IMR-90 (cell line): ENCODE data around the gene TBXAS1. TPM values are rescaled to one million over a fixed set of nuclear protein-coding genes. Genes with fewer than 3 reads are reported as not detected.

Experiments
- ATAC-seq: fragments of 200-7000 bp; cut with Tn5 transposase; 2 replicates; pipeline ENCODE4 v1.9.1; 2020; ENCODE audit warnings: low read depth, mild to moderate bottlenecking, moderate library complexity
- BruUV-seq: library from RNA; stranded (reverse); fragments of 400-500 nt; replicated peaks from 2 replicates; lab custom pipeline; 2021; lab: Mats Ljungman, UMichigan
- CTCF ChIA-PET: fragments of 300-600 bp; formaldehyde crosslinking; extraction: SDS; loops from one replicate; lab custom pipeline; 2021; ENCODE audit warnings: antibody characterized with exemption; lab: Yijun Ruan, JAX
- POLR2A ChIA-PET: fragments of 300-600 bp; sonication (Branson Sonifier 250); formaldehyde crosslinking; loops from one replicate; lab custom pipeline; 2022; ENCODE audit warnings: antibody characterized with exemption; ENCODE audit not compliant: unreplicated experiment; lab: Charles Lee
- DNase-seq: peaks from one replicate; pipeline ENCODE4 v3.0.0; 2013
- H2AFZ ChIP-seq: replicated peaks from 2 replicates; pipeline ENCODE3; 2013; ENCODE audit warnings: low read length, mild to moderate bottlenecking; ENCODE audit not compliant: poor library complexity
- H2AK5ac ChIP-seq: 2 replicates; pipeline ENCODE4 v1.6.1; 2013; ENCODE audit warnings: low read depth, low read length, inconsistent platforms
- H2AK9ac ChIP-seq: replicated peaks from 2 replicates; pipeline ENCODE3; 2013; ENCODE audit warnings: mild to moderate bottlenecking, low read depth, low read length, moderate library complexity; ENCODE audit not compliant: poor library complexity
- H2BK120ac ChIP-seq: 2 replicates; pipeline ENCODE4 v1.6.1; 2013; ENCODE audit warnings: low read depth, low read length, inconsistent platforms
- H2BK15ac ChIP-seq: 3 replicates; pipeline ENCODE4 v1.6.1; 2013; ENCODE audit warnings: low read depth, low read length, inconsistent platforms
- H2BK20ac ChIP-seq: 2 replicates; pipeline ENCODE4 v1.6.1; 2013; ENCODE audit warnings: low read depth, mild to moderate bottlenecking, inconsistent platforms, low read length, moderate library complexity
- H2BK5ac ChIP-seq: 2 replicates; pipeline ENCODE4 v1.6.1; 2013; ENCODE audit warnings: mild to moderate bottlenecking, low read depth, low read length, inconsistent platforms; ENCODE audit not compliant: poor library complexity, severe bottlenecking
- H3K14ac ChIP-seq: replicated peaks from 2 replicates; pipeline ENCODE4 v1.6.1; 2013; ENCODE audit warnings: low read depth, low read length, inconsistent platforms
- H3K18ac ChIP-seq: 2 replicates; pipeline ENCODE4 v1.6.1; 2013; ENCODE audit warnings: low read depth, low read length, control low read depth
- H3K23ac ChIP-seq: 2 replicates; pipeline ENCODE4 v1.6.1; 2013; ENCODE audit warnings: low read depth, low read length, inconsistent platforms
- H3K27ac ChIP-seq: 2 replicates; pipeline ENCODE4 v1.5.1; 2013; ENCODE audit warnings: mild to moderate bottlenecking, control low read depth, low read length; ENCODE audit not compliant: insufficient read depth
- H3K27me3 ChIP-seq: 2 replicates; pipeline ENCODE4 v1.6.1; 2013; ENCODE audit warnings: low read length; ENCODE audit not compliant: control insufficient read depth, insufficient read depth
- H3K36me3 ChIP-seq: 2 replicates; pipeline ENCODE4 v1.6.1; 2013; ENCODE audit warnings: low read length, mixed read lengths; ENCODE audit not compliant: control insufficient read depth, insufficient read depth
- H3K4ac ChIP-seq: 2 replicates; pipeline ENCODE4 v1.6.1; 2013; ENCODE audit warnings: low read depth, low read length, inconsistent platforms
- H3K4me1 ChIP-seq: 2 replicates; pipeline ENCODE4 v1.6.1; 2013; ENCODE audit warnings: low read length, mixed read lengths; ENCODE audit not compliant: control insufficient read depth, insufficient read depth
- H3K4me2 ChIP-seq: 2 replicates; pipeline ENCODE4 v1.6.1; 2013; ENCODE audit warnings: low read depth, mild to moderate bottlenecking, control low read depth, low read length, moderate library complexity
- H3K4me3 ChIP-seq: 2 replicates; pipeline ENCODE4 v1.5.1; 2013; ENCODE audit warnings: low read depth, mild to moderate bottlenecking, control low read depth, low read length, moderate library complexity; ENCODE audit not compliant: insufficient read depth
- H3K56ac ChIP-seq: 2 replicates; pipeline ENCODE4 v1.6.1; 2013; ENCODE audit warnings: low read length, inconsistent platforms; ENCODE audit not compliant: insufficient read depth; ENCODE audit errors: extremely low read depth
- H3K79me1 ChIP-seq, 2 experiments: 2 replicates each; pipeline ENCODE4 v1.6.1; 2013; ENCODE audit warnings: low read length in 2 of 2, inconsistent platforms in 1 of 2, low read depth in 1 of 2
- H3K9ac ChIP-seq: 2 replicates; pipeline ENCODE4 v1.6.1; 2013; ENCODE audit warnings: low read depth, low read length, control low read depth
- H3K9me1 ChIP-seq: 2 replicates; pipeline ENCODE4 v1.6.1; 2013; ENCODE audit warnings: low read length, inconsistent platforms; ENCODE audit not compliant: insufficient read depth
- H3K9me3 ChIP-seq: 2 replicates; pipeline ENCODE4 v1.6.1; 2013; ENCODE audit warnings: low read length; ENCODE audit not compliant: control insufficient read depth, insufficient read depth
- H4K20me1 ChIP-seq: 2 replicates; pipeline ENCODE4 v1.6.1; 2013; ENCODE audit warnings: low read length, inconsistent platforms; ENCODE audit not compliant: insufficient read depth
- H4K5ac ChIP-seq: 2 replicates; pipeline ENCODE4 v1.6.1; 2013; ENCODE audit warnings: mild to moderate bottlenecking, low read depth, low read length, control low read depth
- H4K8ac ChIP-seq, 2 experiments: 2 replicates each; pipeline ENCODE4 v1.6.1; 2013; ENCODE audit warnings: low read depth in 2 of 2, low read length in 2 of 2, control low read depth in 1 of 2, inconsistent platforms in 1 of 2
- H4K91ac ChIP-seq: 2 replicates; pipeline ENCODE4 v1.6.1; 2013; ENCODE audit warnings: low read depth, low read length, inconsistent platforms; ENCODE audit not compliant: insufficient read depth
- BHLHE40 ChIP-seq: fragments of 150-350 bp; IDR thresholded peaks from 2 replicates; pipeline ENCODE4 v1.6.1; 2016; ENCODE audit warnings: mild to moderate bottlenecking, low read depth, low read length
- CEBPB ChIP-seq: IDR thresholded peaks from 2 replicates; pipeline ENCODE4 v1.6.1; 2012; ENCODE audit warnings: low read depth, low read length, improper control_type of control experiment
- CHD1 ChIP-seq: IDR thresholded peaks from 2 replicates; pipeline ENCODE4 v1.6.1; 2012; ENCODE audit warnings: low read depth, low read length, improper control_type of control experiment
- FOS ChIP-seq: fragments of 150-350 bp; IDR thresholded peaks from 2 replicates; pipeline ENCODE4 v1.6.1; 2016; ENCODE audit warnings: low read depth, low read length
- MAFK ChIP-seq: IDR thresholded peaks from 2 replicates; pipeline ENCODE4 v1.6.1; 2012; ENCODE audit warnings: low read depth, low read length, improper control_type of control experiment
- MAZ ChIP-seq: IDR thresholded peaks from 2 replicates; pipeline ENCODE4 v1.6.1; 2012; ENCODE audit warnings: low read depth, mild to moderate bottlenecking, low read length, improper control_type of control experiment, moderate library complexity, borderline replicate concordance
- MXI1 ChIP-seq: IDR thresholded peaks from 2 replicates; pipeline ENCODE4 v1.6.1; 2012; ENCODE audit warnings: low read depth, mild to moderate bottlenecking, low read length, moderate library complexity, borderline replicate concordance
- NFE2L2 ChIP-seq: fragments of 150-350 bp; IDR thresholded peaks from 2 replicates; pipeline ENCODE4 v1.6.1; 2016; ENCODE audit warnings: low read depth, mild to moderate bottlenecking, low read length
- RAD21 ChIP-seq: IDR thresholded peaks from 2 replicates; pipeline ENCODE4 v1.6.1; 2012; ENCODE audit warnings: low read length, improper control_type of control experiment
- RCOR1 ChIP-seq: IDR thresholded peaks from 2 replicates; pipeline ENCODE4 v1.6.1; 2012; ENCODE audit warnings: mild to moderate bottlenecking, low read length, improper control_type of control experiment; ENCODE audit not compliant: insufficient replicate concordance
- RFX5 ChIP-seq: IDR thresholded peaks from 2 replicates; pipeline ENCODE4 v1.8.0; 2012; ENCODE audit warnings: low read depth, mild to moderate bottlenecking, low read length, moderate library complexity
- SMC3 ChIP-seq: fragments of 150-350 bp; IDR thresholded peaks from 2 replicates; pipeline ENCODE4 v1.6.1; 2016; ENCODE audit warnings: low read depth, mild to moderate bottlenecking, antibody characterized with exemption, low read length, moderate library complexity
- WGBS, 2 experiments: methylation state at CpG; one replicate each; pipeline versions ENCODE4 v1.1.5 to v1.1.7; 2013; ENCODE audit warnings: missing lambda C conversion rate in 2 of 2; ENCODE audit not compliant: insufficient read length in 1 of 2; ENCODE audit errors: extremely low coverage in 2 of 2; 5-methylcytosine and 5-hydroxymethylcytosine counted together
- dilution Hi-C: fragments of 300-500 bp; cut with HindIII; formaldehyde crosslinking; loops from one replicate; pipeline ENCODE4 v1.14.3; 2018; ENCODE audit warnings: low sequenced_read_pairs; ENCODE audit not compliant: unreplicated experiment
- in situ Hi-C: fragments of 300-500 bp; cut with MboI; formaldehyde crosslinking; loops from 3 replicates; pipeline ENCODE4 v1.14.3; 2019; ENCODE audit warnings: low sequenced_read_pairs, inconsistent platforms, mixed read lengths
- intact Hi-C: fragments of 100-400 bp; cut with micrococcal nuclease; formaldehyde crosslinking; loops from 2 replicates; pipeline ENCODE4 v1.10.0; 2022
- polyA plus RNA-seq, 3 experiments: library from polyadenylated mRNA; depleted of rRNA; stranded (reverse); fragments of >200 nt; gene quantifications; 2 replicates each; pipeline ENCODE4 v1.2.3, GENCODE V29; 2012; ENCODE audit warnings: low replicate concordance in 1 of 3
- total RNA-seq: library from RNA; depleted of rRNA; stranded (reverse); fragments of >200 nt; gene quantifications from 2 replicates; pipeline ENCODE4 v1.2.3, GENCODE V29; 2012
- TF ChIP-seq, protein P1 (sequence below): fragments of 150-350 bp; IDR thresholded peaks from 2 replicates; pipeline ENCODE4 v1.6.1; 2016; ENCODE audit warnings: low read depth, mild to moderate bottlenecking, low read length, moderate library complexity, borderline replicate concordance
- TF ChIP-seq, protein P2 (sequence below): conservative IDR thresholded peaks from 2 replicates; pipeline ENCODE4 v1.5.1; 2012; ENCODE audit warnings: mild to moderate bottlenecking, low read depth, low read length, improper control_type of control experiment
- TF ChIP-seq, protein P3 (sequence below): fragments of 150-350 bp; IDR thresholded peaks from 2 replicates; pipeline ENCODE4 v1.6.1; 2017; ENCODE audit warnings: mild to moderate bottlenecking, antibody characterized with exemption, low read length, low read depth

The TBXAS1 gene
- total and polyA plus RNA-seq, 2 of the 4 experiments (the other 2 are of a cell fraction) = 5.9 to 10.8 TPM

DNA sequence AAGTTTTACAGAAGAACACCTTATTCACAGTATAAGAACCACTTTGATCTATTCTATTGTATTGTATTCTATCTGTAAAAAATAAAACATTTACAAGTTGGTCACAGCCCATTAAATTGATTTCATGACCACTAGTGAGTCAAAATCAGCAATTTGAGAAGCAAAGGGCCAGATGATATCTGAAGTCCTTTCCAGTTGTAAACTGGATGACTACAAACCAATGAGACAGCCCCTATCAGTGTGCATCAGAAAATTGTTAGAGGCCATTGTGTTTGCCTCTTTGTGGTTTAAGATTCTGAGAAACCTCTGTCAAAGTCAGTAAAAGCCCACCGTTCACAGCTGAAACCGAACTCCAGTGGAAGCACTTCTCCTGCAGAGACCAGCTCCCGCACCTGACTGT is 54.8 kb downstream of the TBXAS1 start:
- H2BK20ac ChIP-seq = no peak overlapping the region
- dilution Hi-C loops = no loop called here
- H3K79me1 ChIP-seq = no peaks in the 10 kb centered on the region
- no peaks in the 10 kb centered on the region for H4K20me1 ChIP-seq
- no peak overlapping the region for H3K4me3 ChIP-seq
- no peak for DNase-seq
- H3K9me3 ChIP-seq = no peaks in the 10 kb centered on the region
- peaks cover 1% of the 10 kb centered on the region; the same call in 1 of the 2 replicates for H3K36me3 ChIP-seq
- H3K56ac ChIP-seq = no peak overlapping the region
- H3K9ac ChIP-seq = no peak overlapping the region
- ChIA-PET CTCF (no interaction called here), POLR2A (no interaction called here)
- no peak overlapping the region for H2BK5ac ChIP-seq
- H2AK9ac ChIP-seq = no peak overlapping the region
- H3K27me3 ChIP-seq = no peaks in the 10 kb centered on the region
- no peak overlapping the region for H3K4me2 ChIP-seq
- no peak overlapping the region for H2BK120ac ChIP-seq
- H2AK5ac ChIP-seq = no peak overlapping the region
- TF ChIP-seq, protein P1, sequence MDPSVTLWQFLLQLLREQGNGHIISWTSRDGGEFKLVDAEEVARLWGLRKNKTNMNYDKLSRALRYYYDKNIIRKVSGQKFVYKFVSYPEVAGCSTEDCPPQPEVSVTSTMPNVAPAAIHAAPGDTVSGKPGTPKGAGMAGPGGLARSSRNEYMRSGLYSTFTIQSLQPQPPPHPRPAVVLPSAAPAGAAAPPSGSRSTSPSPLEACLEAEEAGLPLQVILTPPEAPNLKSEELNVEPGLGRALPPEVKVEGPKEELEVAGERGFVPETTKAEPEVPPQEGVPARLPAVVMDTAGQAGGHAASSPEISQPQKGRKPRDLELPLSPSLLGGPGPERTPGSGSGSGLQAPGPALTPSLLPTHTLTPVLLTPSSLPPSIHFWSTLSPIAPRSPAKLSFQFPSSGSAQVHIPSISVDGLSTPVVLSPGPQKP = no peak
- TF ChIP-seq BHLHE40 (no peak), RCOR1 (no peak), CHD1 (no peak), RFX5 (no peak), FOS (no peak), MXI1 (no peak), RAD21 (no peak), MAZ (no peak), NFE2L2 (no peak), CEBPB (no peak), MAFK (no peak), SMC3 (no peak)
- TF ChIP-seq, protein P2, sequence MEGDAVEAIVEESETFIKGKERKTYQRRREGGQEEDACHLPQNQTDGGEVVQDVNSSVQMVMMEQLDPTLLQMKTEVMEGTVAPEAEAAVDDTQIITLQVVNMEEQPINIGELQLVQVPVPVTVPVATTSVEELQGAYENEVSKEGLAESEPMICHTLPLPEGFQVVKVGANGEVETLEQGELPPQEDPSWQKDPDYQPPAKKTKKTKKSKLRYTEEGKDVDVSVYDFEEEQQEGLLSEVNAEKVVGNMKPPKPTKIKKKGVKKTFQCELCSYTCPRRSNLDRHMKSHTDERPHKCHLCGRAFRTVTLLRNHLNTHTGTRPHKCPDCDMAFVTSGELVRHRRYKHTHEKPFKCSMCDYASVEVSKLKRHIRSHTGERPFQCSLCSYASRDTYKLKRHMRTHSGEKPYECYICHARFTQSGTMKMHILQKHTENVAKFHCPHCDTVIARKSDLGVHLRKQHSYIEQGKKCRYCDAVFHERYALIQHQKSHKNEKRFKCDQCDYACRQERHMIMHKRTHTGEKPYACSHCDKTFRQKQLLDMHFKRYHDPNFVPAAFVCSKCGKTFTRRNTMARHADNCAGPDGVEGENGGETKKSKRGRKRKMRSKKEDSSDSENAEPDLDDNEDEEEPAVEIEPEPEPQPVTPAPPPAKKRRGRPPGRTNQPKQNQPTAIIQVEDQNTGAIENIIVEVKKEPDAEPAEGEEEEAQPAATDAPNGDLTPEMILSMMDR = no peak
- TF ChIP-seq, protein P3, sequence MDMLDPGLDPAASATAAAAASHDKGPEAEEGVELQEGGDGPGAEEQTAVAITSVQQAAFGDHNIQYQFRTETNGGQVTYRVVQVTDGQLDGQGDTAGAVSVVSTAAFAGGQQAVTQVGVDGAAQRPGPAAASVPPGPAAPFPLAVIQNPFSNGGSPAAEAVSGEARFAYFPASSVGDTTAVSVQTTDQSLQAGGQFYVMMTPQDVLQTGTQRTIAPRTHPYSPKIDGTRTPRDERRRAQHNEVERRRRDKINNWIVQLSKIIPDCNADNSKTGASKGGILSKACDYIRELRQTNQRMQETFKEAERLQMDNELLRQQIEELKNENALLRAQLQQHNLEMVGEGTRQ = no peak
- H4K5ac ChIP-seq = no peak overlapping the region
- H3K23ac ChIP-seq = no peak overlapping the region
- no peak overlapping the region for H2AFZ ChIP-seq
- in situ Hi-C loops = no loop called here
- intact Hi-C loops = no loop called here
- no peak for ATAC-seq
- no peak overlapping the region for H4K91ac ChIP-seq
- H4K8ac ChIP-seq = no peak overlapping the region
- no peak overlapping the region for H3K14ac ChIP-seq
- no peak overlapping the region for H3K4ac ChIP-seq
- no TSS peak for BruUV-seq
- no peak overlapping the region for H2BK15ac ChIP-seq
- no peak overlapping the region for H3K27ac ChIP-seq
- H3K4me1 ChIP-seq = no peaks in the 10 kb centered on the region
- H3K18ac ChIP-seq = no peak overlapping the region
- WGBS, 2 experiments = no CpG with 5 or more reads among the region's 3 CpGs
- H3K9me1 ChIP-seq = no peaks in the 10 kb centered on the region
